ENCODE measurements around the gene ACADVL.
"Not testable (repeated sequence)": the region's sequence is repeated elsewhere in the genome, so short reads cannot be mapped to it uniquely, and the experiment has no call there.

The ACADVL gene

GRCh38 chr17:7241783-7242716 is 22.3 kb downstream of the ACADVL start, which contains the start of gene GABARAP:
TSS of gene GABARAP (minus strand) at chr17:7242449. CDS start at chr17:7242330, 119 bp downstream.
- peak; percentile 58 for DNase-seq (ENCODE audit: low read depth)
- TF ChIP-seq, protein P1, sequence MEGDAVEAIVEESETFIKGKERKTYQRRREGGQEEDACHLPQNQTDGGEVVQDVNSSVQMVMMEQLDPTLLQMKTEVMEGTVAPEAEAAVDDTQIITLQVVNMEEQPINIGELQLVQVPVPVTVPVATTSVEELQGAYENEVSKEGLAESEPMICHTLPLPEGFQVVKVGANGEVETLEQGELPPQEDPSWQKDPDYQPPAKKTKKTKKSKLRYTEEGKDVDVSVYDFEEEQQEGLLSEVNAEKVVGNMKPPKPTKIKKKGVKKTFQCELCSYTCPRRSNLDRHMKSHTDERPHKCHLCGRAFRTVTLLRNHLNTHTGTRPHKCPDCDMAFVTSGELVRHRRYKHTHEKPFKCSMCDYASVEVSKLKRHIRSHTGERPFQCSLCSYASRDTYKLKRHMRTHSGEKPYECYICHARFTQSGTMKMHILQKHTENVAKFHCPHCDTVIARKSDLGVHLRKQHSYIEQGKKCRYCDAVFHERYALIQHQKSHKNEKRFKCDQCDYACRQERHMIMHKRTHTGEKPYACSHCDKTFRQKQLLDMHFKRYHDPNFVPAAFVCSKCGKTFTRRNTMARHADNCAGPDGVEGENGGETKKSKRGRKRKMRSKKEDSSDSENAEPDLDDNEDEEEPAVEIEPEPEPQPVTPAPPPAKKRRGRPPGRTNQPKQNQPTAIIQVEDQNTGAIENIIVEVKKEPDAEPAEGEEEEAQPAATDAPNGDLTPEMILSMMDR (conservative IDR thresholded peaks at IDR 0.05; ENCODE audit: low read depth, low read length) = no peak
- peak within 1 kb of the TSS; percentile 95 for H3K4me3 ChIP-seq (ENCODE audit: low read length)

GRCh38 chr17:7242717-7243452 is 23.1 kb downstream of the ACADVL start:
- TF ChIP-seq, protein P1 (conservative IDR thresholded peaks at IDR 0.05; ENCODE audit: low read depth, low read length) = no peak
- peak overlapping the region; percentile 95 for H3K4me3 ChIP-seq (ENCODE audit: low read length)
- DNase-seq (ENCODE audit: low read depth) = peak; percentile 84

- H3K4me3 ChIP-seq (ENCODE audit: low read length) = peak overlapping the region; percentile 95
- TF ChIP-seq, protein P1 (conservative IDR thresholded peaks at IDR 0.05; ENCODE audit: low read depth, low read length) = no peak
- DNase-seq (ENCODE audit: low read depth) = no peak
These were observed 23.7 kb downstream of the ACADVL start for GRCh38 chr17:7243453-7243729.

- H3K4me3 ChIP-seq (ENCODE audit: low read length); DNase-seq (ENCODE audit: low read depth): not testable (repeated sequence)
These were observed 24.1 kb downstream of the ACADVL start for GRCh38 chr17:7243838-7244237.

DNA sequence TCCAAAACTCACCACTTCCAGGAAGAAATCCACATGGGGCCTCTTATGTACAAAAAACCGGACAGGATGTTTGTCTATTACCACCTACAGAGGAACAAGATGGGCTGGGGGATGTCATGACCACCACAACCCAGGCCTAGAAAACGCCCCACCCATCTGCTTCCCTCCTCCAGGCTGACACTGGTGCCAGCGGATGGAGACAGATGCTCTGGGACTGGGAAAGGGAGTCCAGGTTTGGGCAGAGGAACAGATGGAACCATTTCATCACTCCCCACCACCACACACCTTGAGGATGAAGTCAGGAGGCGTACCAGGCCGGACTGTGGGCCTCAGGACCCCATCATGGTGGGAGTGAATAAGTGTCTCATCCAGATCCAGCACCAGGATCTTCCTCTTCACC is 27.0 kb downstream of the ACADVL start:
- TF ChIP-seq, protein P1 (conservative IDR thresholded peaks at IDR 0.05; ENCODE audit: low read depth, low read length) = no peak
- DNase-seq (ENCODE audit: low read depth) = no peak
- H3K4me3 ChIP-seq (ENCODE audit: low read length) = no peak overlapping the region

DNA sequence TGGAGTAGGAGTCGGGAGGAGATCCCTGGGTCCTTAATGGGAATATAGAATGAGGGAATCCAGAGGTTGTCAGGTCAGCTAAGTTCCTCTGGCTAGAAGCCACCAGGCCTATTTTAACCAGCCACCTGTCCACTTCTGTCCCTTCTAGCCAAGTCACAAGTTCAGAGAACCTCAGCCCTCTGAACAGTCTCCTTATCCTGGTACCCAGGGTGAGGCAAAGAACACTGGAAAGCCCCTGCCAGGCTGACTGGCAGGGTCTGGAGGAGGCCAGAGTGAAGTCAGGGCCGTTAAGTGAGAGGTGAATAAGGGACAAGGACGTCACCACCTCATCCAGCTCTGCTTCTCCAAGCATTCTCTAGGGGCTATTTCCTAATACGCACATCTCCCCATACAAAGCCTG is 29.1 kb downstream of the ACADVL start:
- H3K4me3 ChIP-seq (ENCODE audit: low read length) = no peak overlapping the region
- TF ChIP-seq, protein P1 (conservative IDR thresholded peaks at IDR 0.05; ENCODE audit: low read depth, low read length) = no peak

DNA sequence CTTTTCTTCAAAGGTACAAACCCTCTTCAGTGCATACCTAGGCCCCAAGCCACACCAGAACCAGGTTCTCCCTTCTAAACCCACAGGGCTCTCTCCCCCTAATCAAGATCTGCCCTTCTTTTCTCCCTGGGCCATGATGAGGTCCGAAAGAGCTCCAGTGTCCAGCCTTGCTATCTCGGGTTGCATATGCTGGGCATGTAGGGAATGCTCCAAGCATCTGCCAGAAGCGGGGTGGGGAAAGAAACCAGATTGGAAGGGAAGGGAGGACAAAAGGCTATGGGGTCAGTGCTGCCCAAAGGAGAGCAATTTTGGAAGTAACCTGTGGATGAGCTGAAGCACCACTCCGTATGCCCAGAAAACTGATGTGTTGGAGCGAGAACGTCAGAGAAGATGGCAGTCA is 29.5 kb downstream of the ACADVL start:
- DNase-seq (ENCODE audit: low read depth) = no peak
- TF ChIP-seq, protein P1 (conservative IDR thresholded peaks at IDR 0.05; ENCODE audit: low read depth, low read length) = no peak
- no peak overlapping the region for H3K4me3 ChIP-seq (ENCODE audit: low read length)

More for the DNA sequence above, 29.1 kb downstream of the ACADVL start:
- no peak for DNase-seq (ENCODE audit: low read depth)
